Endothelial cell of umbilical vein (primary cell): ENCODE measurements around the gene ENTPD7. TPM values are rescaled to one million over a fixed set of nuclear protein-coding genes. Genes with fewer than 3 reads are reported as not detected.
A peak's percentile ranks its signal among the peaks of the same experiment; 100 is the strongest.

Source experiments
- Bru-seq: library from RNA; stranded (reverse); fragments of 400-500 nt; gene quantifications from one replicate; lab custom pipeline; 2021; lab: Mats Ljungman, UMichigan
- BruChase-seq, 2 experiments: library from RNA; stranded (reverse); fragments of 400-500 nt; gene quantifications; one replicate each; lab custom pipeline; 2021; lab: Mats Ljungman, UMichigan
- BruUV-seq: library from RNA; stranded (reverse); fragments of 400-500 nt; replicated peaks from 2 replicates; lab custom pipeline; 2021; lab: Mats Ljungman, UMichigan
- CTCF ChIA-PET: fragments of 300-600, 350-600 bp; sonication (Branson Sonifier 250); formaldehyde crosslinking; loops from one replicate; lab custom pipeline; 2021; ENCODE audit warnings: antibody characterized with exemption, inconsistent platforms; lab: Charles Lee
- POLR2A ChIA-PET: fragments of 300-600, 350-600 bp; sonication (Branson Sonifier 250); formaldehyde crosslinking; loops from one replicate; lab custom pipeline; 2021; ENCODE audit warnings: antibody characterized with exemption, inconsistent platforms; lab: Charles Lee
- DNase-seq: peaks from one replicate; pipeline ENCODE4 v3.0.0-alpha.2; 2011; ENCODE audit warnings: low read depth, low spot score
- FAIRE-seq: peaks from 2 replicates; lab custom pipeline; 2011; peaks lifted over from hg19 to GRCh38; lab: Jason Lieb, UNC
- H2AFZ ChIP-seq: 2 replicates; pipeline ENCODE4 v1.6.0; 2012; ENCODE audit warnings: low read depth, low read length, control low read depth, inconsistent platforms
- H3K27ac ChIP-seq: 2 replicates; pipeline ENCODE4 v1.5.1; 2011; ENCODE audit warnings: low read depth, mild to moderate bottlenecking, control low read depth, low read length, moderate library complexity; ENCODE audit not compliant: insufficient read depth
- H3K27me3 ChIP-seq, 2 experiments: 2 replicates each; pipeline versions ENCODE4 v1.6.0 to v1.6.1; 2011; ENCODE audit warnings: low read length in 2 of 2, mixed read lengths in 1 of 2; ENCODE audit not compliant: control insufficient read depth in 2 of 2, insufficient read depth in 2 of 2
- H3K36me3 ChIP-seq, 2 experiments: 2 replicates in 1 of 2; 3 replicates in 1 of 2; pipeline ENCODE4 v1.5.1; 2011; ENCODE audit warnings: low read length in 2 of 2, mild to moderate bottlenecking in 1 of 2, moderate library complexity in 1 of 2; ENCODE audit not compliant: control insufficient read depth in 2 of 2, insufficient read depth in 2 of 2; ENCODE audit errors: extremely low read depth in 1 of 2
- H3K4me1 ChIP-seq: 3 replicates; pipeline ENCODE4 v1.5.1; 2011; ENCODE audit warnings: mild to moderate bottlenecking, low read length; ENCODE audit not compliant: control insufficient read depth, insufficient read depth; ENCODE audit errors: extremely low read depth
- H3K4me2 ChIP-seq: 2 replicates; pipeline ENCODE4 v1.6.1; 2011; ENCODE audit warnings: low read length, control low read depth, mixed read lengths; ENCODE audit not compliant: insufficient read depth
- H3K4me3 ChIP-seq, 3 experiments: fragments of 200-600 bp in 1 of 3; sonication (generic), shearing (Covaris generic) in 1 of 3; replicated peaks in 1 of 3; 2 replicates each; pipeline ENCODE4 v1.5.1; 2011 to 2016; ENCODE audit warnings: control low read depth in 3 of 3, low read length in 3 of 3, mild to moderate bottlenecking in 2 of 3, inconsistent platforms in 1 of 3, low read depth in 1 of 3, moderate library complexity in 1 of 3; ENCODE audit not compliant: insufficient read depth in 1 of 3
- H3K79me2 ChIP-seq: 2 replicates; pipeline ENCODE4 v1.6.0; 2012; ENCODE audit warnings: low read length, inconsistent platforms; ENCODE audit not compliant: control insufficient read depth, insufficient read depth
- H3K9ac ChIP-seq: replicated peaks from 2 replicates; pipeline ENCODE3; 2011; ENCODE audit warnings: low read length, control low read depth; ENCODE audit not compliant: insufficient read depth; ENCODE audit errors: extremely low read depth
- H3K9me1 ChIP-seq: replicated peaks from 3 replicates; pipeline ENCODE4 v1.6.0; 2011; ENCODE audit warnings: mild to moderate bottlenecking, low read length; ENCODE audit not compliant: control insufficient read depth, insufficient read depth; ENCODE audit errors: extremely low read depth
- H3K9me3 ChIP-seq: replicated peaks from 2 replicates; pipeline ENCODE4 v1.5.1; 2012; ENCODE audit warnings: low read length, inconsistent platforms; ENCODE audit not compliant: control insufficient read depth, insufficient read depth
- H4K20me1 ChIP-seq: replicated peaks from 2 replicates; pipeline ENCODE3; 2011; ENCODE audit warnings: mild to moderate bottlenecking, low read length; ENCODE audit not compliant: control insufficient read depth, insufficient read depth; ENCODE audit errors: extremely low read depth
- CTCF ChIP-seq, 2 donors: IDR thresholded peaks; 1 replicate in 1 of 2; 2 replicates in 1 of 2; pipeline ENCODE4 v1.5.1; 2011; ENCODE audit warnings: low read length in 2 of 2, mild to moderate bottlenecking in 2 of 2, moderate library complexity in 2 of 2, control low read depth in 1 of 2, inconsistent platforms in 1 of 2, low read depth in 1 of 2; ENCODE audit not compliant: insufficient read depth in 1 of 2; ENCODE audit errors: extremely low read depth in 1 of 2
- EZH2 ChIP-seq: IDR thresholded peaks from 2 replicates; pipeline ENCODE4 v1.6.1; 2012; ENCODE audit warnings: borderline replicate concordance, low read depth, mild to moderate bottlenecking, moderate library complexity, low read length, inconsistent platforms; ENCODE audit not compliant: severe bottlenecking
- FOS ChIP-seq: IDR thresholded peaks from 2 replicates; pipeline ENCODE4 v1.6.1; 2011; ENCODE audit warnings: mild to moderate bottlenecking, low read length, moderate library complexity, borderline replicate concordance; ENCODE audit not compliant: insufficient read depth
- GATA2 ChIP-seq: IDR thresholded peaks from 2 replicates; pipeline ENCODE4 v1.7.0; 2011; ENCODE audit warnings: low read depth, mild to moderate bottlenecking, moderate library complexity, mixed read lengths, low read length; ENCODE audit not compliant: insufficient read length, insufficient read depth
- JUN ChIP-seq: IDR thresholded peaks from 2 replicates; pipeline ENCODE4 v1.6.1; 2011; ENCODE audit warnings: borderline replicate concordance, low read depth; ENCODE audit not compliant: insufficient read length, insufficient read depth
- MAX ChIP-seq: IDR thresholded peaks from 2 replicates; pipeline ENCODE4 v1.6.1; 2011; ENCODE audit not compliant: insufficient read depth, insufficient read length
- MYC ChIP-seq: IDR thresholded peaks from one replicate; pipeline ENCODE4 v1.6.1; 2011; ENCODE audit warnings: mild to moderate bottlenecking, low read depth, low read length
- POLR2A ChIP-seq: IDR thresholded peaks from 2 replicates; pipeline ENCODE4 v1.6.1; 2012; ENCODE audit warnings: low read depth, mild to moderate bottlenecking, control low read depth, low read length
- POLR2AphosphoS5 ChIP-seq: IDR thresholded peaks from 2 replicates; pipeline ENCODE4 v1.6.1; 2012; ENCODE audit warnings: low read depth, mild to moderate bottlenecking, control low read depth, low read length, moderate library complexity; ENCODE audit not compliant: insufficient read depth
- dilution Hi-C: fragments of 300-500 bp; cut with MboI; formaldehyde crosslinking; loops from one replicate; pipeline ENCODE4 v1.15.0; 2019; ENCODE audit warnings: low sequenced_read_pairs; ENCODE audit not compliant: extremely low pct_ligation_motif_present
- intact Hi-C: fragments of 100-400 bp; cut with micrococcal nuclease; formaldehyde crosslinking; loops from one replicate; pipeline ENCODE4 v1.10.0; 2022
- long read RNA-seq: library from polyadenylated mRNA; stranded (forward); transcript quantifications from one replicate; pipeline ENCODE4 v2.0.0, GENCODE V29; 2021
- polyA minus RNA-seq, 3 experiments: library from RNA; depleted of rRNA, polyadenylated mRNA; stranded (reverse); fragments of >200 nt; gene quantifications; 1 replicate in 1 of 3; 2 replicates in 2 of 3; pipeline ENCODE4 v1.2.3, GENCODE V29; 2011
- polyA plus RNA-seq, 4 experiments: library from polyadenylated mRNA; depleted of rRNA in 3 of 4; stranded (reverse) in 3 of 4; unstranded in 1 of 4; fragments of >200 nt; gene quantifications; 2 replicates each; pipeline versions ENCODE4 v1.2.1 to v1.2.3, GENCODE V29; 2011 to 2012; ENCODE audit warnings: missing spikeins in 1 of 4
- total RNA-seq: library from RNA; stranded (reverse); gene quantifications from 2 replicates; pipeline ENCODE4 v1.2.3, GENCODE V29; 2021

The ENTPD7 gene
- 18.5 and 20.6 TPM in 2 replicates for total RNA-seq
- 8.8 and 10.1 TPM in 2 replicates for polyA plus RNA-seq
- polyA plus RNA-seq (2011; cell fraction: cytosol; rRNA removed) = 7.7 and 8.0 TPM in 2 replicates
- 7.3 and 8.6 TPM in 2 replicates for polyA plus RNA-seq (2011; cell fraction: nucleus; rRNA removed)
- polyA plus RNA-seq (2012) = 9.7 and 11.6 TPM in 2 replicates
- polyA minus RNA-seq = 38.9 and 43.7 TPM in 2 replicates
- 12.1 TPM for polyA minus RNA-seq (2011; cell fraction: cytosol; rRNA and poly(A)+ RNA removed)
- 17.4 and 24.7 TPM in 2 replicates for polyA minus RNA-seq (2011; cell fraction: nucleus; rRNA and poly(A)+ RNA removed)
- percentile 77 among the genes with signal in this experiment for Bru-seq, nascent RNA
- percentile 71 among the genes with signal in this experiment for BruChase-seq, experiment 1, labeled RNA remaining after a 6-hour chase
- BruChase-seq, experiment 2, labeled RNA remaining after a 2-hour chase = percentile 68 among the genes with signal in this experiment
- long read RNA-seq, transcript ENTPD7-201 (13 exons, 3,550 nt) = major isoform, 16 of 26 reads
- long read RNA-seq, partial matches to known transcripts = 6 of 26 reads
- long read RNA-seq, other reads (novel, unspliced or antisense) = 4 of 26 reads

DNA sequence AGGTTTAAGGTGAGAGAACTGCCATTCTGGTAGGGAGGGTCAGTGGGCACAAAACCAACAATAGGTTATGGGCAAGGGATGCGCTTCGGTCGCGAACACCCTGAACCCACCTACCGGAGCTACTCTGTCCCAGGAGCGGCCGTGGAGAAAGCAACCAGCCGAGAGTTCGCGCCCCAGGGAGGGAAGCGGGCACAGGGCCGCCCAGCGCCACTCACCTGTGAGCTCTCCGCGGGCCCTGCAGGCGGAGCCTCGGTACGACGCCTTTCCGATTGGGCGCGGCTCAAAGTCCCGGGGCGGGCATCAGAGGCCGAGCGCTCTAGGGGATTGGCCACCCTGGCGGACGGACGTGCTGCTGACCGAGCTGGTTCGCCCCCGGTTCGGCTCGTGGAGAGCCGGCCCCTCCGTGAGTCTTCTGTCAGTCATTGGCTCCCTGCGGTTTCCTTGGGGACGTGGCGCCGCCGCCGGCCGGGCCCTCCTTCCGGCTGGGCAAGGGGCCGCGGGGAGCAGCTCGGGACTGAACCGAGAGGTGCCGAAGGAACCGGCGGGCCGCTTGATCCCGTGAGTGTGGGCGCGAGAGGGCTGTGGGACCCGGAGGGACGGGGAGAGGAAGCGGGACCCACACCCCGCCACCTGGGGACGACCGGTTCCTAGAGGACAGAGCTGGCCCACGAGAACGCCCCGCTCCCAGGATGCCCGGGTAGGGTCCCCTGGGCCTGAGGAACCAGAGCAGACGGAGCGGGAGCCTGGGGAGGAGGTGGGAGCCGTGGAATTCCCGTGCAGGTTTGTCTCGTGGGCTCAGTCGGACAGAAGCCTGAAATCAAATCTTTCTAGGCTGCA is at the start of gene ENTPD7:
TSS of gene ENTPD7 (plus strand) at position 479 of the 837 bp plus-strand sequence. CDS start 448 bp downstream, outside the sequence.
- peak; percentile 96 for FAIRE-seq
- H3K36me3 ChIP-seq = peaks cover 0 to 2% of the 10 kb centered on the region in 2 experiments
- H2AFZ ChIP-seq = peak within 1 kb of the TSS; percentile 66
- DNase-seq = peak; percentile 97
- dilution Hi-C loops = no loop called here
- no TSS peak for BruUV-seq
- ChIA-PET POLR2A (interaction anchor here (1.0 to 1.6 kb wide), 3 partner anchors 9 to 39 kb away, joined by 3 to 9 read pairs (median 4); partner anchors contain the start of gene SLC25A28), CTCF (interaction anchor here (0.6 to 1.8 kb wide), 12 partner anchors 14 to 1198 kb away, joined by 3 to 9 read pairs (median 4); partner anchors contain the start of genes COX15, CUTC and SLC25A28)
- H4K20me1 ChIP-seq = no peaks in the 10 kb centered on the region
- peak within 1 kb of the TSS; percentile 88 for H3K9ac ChIP-seq
- peak within 1 kb of the TSS; percentile 90 for H3K4me2 ChIP-seq
- no peak for TF ChIP-seq JUN
- TF ChIP-seq GATA2 = no peak
- TF ChIP-seq EZH2 = no peak
- TF ChIP-seq POLR2A = no peak
- peak in 1 of 2 donors; percentile 24 for TF ChIP-seq CTCF (IDR thresholded peaks at IDR 0.05; ENCODE audit: extremely low read depth in 1 of 2, insufficient read depth in 1 of 2, low read depth in 1 of 2, low read length in 2 of 2)
- no peak for TF ChIP-seq FOS
- TF ChIP-seq MYC = no peak
- peak; percentile 66 for TF ChIP-seq POLR2AphosphoS5
- no peak for TF ChIP-seq MAX
- H3K9me1 ChIP-seq = no peaks in the 10 kb centered on the region
- peaks cover 4 to 6% of the 10 kb centered on the region in 2 experiments for H3K27me3 ChIP-seq
- peak within 1 kb of the TSS; percentile 72 for H3K27ac ChIP-seq
- H3K4me1 ChIP-seq = peaks cover 16% of the 10 kb centered on the region
- H3K79me2 ChIP-seq = peaks cover 6% of the 10 kb centered on the region
- H3K4me3 ChIP-seq = peak within 1 kb of the TSS; percentile 54 to 80 (median 71)
- no peaks in the 10 kb centered on the region for H3K9me3 ChIP-seq
- intact Hi-C loops = loop anchor here (1.0 kb wide), 1 partner anchor 39 kb away; the partner anchor contains the start of gene SLC25A28
